GM18508 (cell line): Measurements from ENCODE around the gene MPP2.
"Not testable (repeated sequence)": the region's sequence is repeated elsewhere in the genome, so short reads cannot be mapped to it uniquely, and the experiment has no call there.

ENCODE experiments used
- ATAC-seq: cut with Tn5 transposase; IDR thresholded peaks from one replicate; pipeline ENCODE4 v1.9.1; 2021; ENCODE audit warnings: moderate number of reproducible peaks; ENCODE audit not compliant: insufficient read depth, unreplicated experiment

The MPP2 gene

GRCh38 chr17:43905400-43905984 is 1.8 kb downstream of the MPP2 start:
- ATAC-seq = no peak

DNA sequence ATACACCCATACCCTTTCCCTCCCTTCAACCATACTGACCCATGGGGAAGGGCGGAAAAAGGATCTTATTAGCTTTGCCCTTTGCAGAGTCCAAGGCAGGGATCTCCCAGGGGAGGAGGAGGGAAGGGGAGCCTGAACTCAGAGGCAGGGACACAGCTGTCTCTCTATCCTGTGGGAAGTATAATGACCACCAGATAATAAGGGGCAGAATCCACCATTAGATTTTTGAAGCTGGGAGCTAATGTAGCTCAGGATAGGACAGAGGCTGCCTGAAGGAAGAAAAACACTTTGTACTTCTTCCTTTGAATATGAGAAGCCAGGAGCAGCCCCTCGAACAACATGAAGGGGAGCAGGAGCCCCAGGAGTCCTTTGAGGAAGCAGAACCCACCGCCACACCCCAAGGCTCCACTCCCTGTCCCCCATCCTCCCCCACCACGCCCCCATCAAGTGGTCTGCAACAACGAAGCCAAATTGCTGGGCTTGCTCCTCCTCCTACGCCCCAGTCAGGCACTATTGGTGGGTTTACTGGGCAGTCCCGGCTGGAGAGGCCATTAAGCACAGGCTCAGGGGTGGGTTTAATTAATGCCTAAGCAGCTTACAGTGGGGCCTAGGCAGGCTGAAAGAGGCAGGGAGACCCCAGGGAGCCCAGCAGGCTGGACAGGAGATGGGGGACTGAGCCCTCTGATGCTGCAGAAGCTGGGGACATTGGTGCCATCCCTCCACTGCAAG is 5.3 kb downstream of the MPP2 start:
- ATAC-seq = no peak

DNA sequence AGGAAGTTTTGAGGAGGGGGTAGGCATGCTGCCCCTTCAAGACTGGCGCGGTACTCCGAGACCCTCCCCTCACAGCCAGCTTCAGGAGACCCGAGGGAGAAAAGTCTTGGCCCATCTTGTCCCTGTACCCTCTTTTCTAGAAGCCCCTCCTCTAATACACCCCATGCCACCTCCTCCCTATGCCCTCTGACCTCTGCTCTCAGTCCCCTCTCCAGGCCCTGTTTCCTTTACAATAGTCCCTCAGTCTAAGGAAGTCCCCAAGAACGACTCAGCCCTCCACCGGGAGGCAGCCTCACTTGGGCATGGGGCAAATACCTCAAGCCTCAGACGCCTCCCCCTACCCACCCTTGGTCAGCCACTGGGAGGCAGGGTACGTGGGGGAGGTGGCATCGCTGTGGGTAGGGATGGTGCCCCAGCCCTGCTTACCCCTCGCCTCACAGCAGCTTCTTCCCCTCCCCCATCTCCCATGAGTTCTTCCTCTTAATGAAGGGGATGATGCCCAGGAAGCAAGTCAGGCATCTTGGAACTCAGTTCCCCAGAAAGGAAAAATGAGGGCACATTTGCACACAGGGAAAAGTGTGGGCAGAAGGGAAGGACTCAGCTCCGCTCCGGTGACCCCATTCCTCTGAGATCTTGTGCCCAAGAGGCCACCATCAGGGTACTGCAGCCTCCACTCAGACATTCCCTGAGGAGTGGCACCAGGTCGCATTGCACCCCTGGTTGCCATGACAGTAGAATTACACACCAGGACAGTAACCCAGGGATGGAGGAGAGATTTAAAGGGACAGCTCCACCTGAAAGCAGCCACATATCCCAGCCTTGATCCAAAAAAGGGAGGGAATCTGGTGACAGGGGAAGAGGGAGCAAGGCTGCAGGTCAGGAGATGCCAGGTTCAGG is 6.2 kb downstream of the MPP2 start:
- ATAC-seq = no peak

DNA sequence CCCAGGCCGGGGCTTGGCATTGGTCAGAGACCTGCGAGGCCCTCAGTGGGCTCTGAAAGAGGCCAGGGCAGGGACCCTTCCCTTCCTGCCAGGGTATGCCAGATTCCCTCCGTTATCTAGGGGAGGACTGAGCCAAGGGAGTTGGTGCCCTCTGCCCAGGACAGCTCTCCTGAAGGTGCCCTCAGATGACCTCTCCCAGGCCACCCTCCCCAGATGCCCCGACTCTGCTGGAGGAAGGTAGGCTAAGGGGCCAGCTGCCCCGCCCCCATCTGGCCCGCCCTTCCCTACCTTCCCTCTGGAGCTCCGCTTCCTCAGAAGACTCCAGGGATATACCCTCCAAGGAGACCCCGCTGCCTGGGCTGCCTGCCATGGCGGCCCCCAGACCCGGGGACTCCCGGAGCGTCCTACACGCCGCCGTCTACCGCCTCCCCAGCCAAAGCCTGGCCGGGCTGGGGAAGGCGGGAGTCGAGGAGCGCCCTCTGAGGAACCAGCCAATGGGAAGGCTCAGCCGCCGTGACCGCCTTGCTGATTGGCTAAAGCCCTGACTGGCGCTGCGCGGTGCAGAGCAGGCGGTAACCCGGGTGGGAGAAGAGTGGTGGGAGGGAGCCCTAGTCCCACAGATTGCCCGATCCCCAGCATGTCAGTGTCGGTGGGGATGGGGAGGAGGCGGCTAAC is 7.0 kb downstream of the MPP2 start:
- ATAC-seq = no peak

DNA sequence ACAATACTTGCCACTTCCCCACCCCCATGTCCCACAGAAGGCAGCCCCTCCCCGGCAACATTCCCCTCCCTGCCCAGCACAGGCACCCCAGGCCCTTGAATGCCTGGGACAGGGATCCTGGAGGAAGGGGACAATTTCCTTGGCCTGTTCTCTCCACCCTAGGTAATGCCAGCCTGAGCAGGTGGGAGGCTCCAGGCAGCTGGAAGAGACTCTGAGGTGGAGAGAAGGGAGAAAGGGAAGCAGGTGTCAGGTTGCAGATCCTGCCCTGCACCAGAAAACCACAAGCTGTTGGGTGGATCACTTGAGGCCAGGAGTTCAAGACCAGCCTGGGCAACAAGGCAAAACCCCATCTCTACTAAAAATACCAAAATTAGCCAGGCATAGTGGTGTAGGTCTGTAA is 8.9 kb downstream of the MPP2 start:
- ATAC-seq = no peak

DNA sequence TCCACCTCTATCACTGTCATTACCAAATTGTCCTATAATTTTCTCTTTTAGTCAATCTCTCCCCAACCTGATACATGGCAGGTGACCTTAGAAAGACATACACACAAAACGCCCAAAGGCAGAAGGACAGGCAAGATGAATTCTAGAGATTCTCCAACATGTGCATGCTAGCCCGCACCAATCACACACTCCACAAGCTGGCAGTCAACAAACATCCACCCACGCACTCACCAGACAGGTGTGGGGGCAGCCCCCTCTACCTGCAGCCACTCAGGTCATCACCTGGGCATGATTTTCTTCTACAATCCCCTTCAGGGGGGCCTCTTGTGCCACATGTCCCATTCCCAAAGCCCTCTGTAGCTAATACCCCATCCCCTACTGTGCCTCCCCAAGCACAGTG is 9.5 kb downstream of the MPP2 start:
- no peak for ATAC-seq

GRCh38 chr17:43894494-43894893 is 12.8 kb downstream of the MPP2 start:
- not testable (repeated sequence) for ATAC-seq

- no peak for ATAC-seq
Measured at GRCh38 chr17:43892647-43892952, 14.7 kb downstream of the MPP2 start.

- no peak for ATAC-seq
Measured at GRCh38 chr17:43891851-43892646, 15.3 kb downstream of the MPP2 start.

- no peak for ATAC-seq
Measured at GRCh38 chr17:43890240-43890639, 17.1 kb downstream of the MPP2 start.

GRCh38 chr17:43888548-43888947 is 18.8 kb downstream of the MPP2 start:
- ATAC-seq = no peak

- no peak for ATAC-seq
Measured at GRCh38 chr17:43882761-43883415, 24.4 kb downstream of the MPP2 start.

DNA sequence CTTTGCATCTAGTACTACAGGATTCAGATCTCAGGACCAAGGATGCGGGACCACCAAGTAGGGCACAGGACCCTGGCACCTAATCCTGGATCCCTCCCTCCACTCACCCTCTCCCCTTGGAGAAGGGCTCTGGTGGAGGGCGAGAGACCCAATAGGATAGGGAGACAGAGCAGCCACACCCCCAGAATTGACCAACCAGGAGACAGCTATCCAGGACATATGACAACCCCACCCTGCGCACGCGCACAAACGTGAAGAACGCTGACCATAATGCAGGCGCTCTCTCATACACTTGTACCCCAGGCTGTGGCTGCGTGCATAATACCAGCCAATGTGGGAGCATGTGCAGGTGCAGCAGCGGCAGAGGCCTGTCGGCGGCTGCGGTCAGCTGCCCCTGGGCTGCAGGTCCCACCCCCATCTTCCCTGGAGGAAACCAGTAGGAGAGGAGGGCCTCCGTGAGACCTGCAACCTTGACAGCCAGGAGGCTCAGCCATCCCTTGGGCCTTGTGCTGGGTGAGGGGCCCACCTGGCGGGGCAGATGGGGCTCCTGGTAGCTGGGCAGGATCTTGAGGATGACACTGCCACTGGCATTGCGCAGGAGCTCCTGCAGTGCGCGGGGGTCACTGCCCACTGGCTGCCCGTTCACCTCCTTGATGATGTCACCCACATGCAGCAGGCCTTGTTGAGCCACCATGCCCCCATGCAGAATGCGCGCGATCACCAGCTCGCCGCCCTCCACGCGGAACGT is 25.4 kb downstream of the MPP2 start:
- no peak for ATAC-seq

DNA sequence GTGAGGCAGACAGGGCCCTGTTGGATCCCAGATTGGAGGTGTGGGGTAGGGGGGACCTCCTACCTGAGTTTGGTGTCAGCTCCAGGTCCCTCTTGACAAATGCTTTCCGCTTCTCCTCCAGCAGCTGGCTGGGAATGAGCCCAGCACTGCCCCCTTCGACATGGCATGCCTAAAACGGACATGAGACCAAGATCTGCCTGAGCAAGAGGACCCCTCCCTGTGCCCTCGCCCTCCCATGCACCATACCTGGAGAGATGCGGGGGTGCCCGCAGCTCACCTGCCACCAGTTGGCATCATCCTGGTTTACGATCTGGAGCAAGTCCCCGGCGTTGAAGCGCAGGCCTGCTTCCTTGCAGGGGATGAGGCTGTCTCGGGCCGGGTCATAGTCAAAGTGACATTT is 26.2 kb downstream of the MPP2 start:
- ATAC-seq = no peak

GRCh38 chr17:43880420-43880991 is 26.8 kb downstream of the MPP2 start:
- ATAC-seq = no peak

- no peak for ATAC-seq
Measured at GRCh38 chr17:43879723-43880419, 27.5 kb downstream of the MPP2 start.

DNA sequence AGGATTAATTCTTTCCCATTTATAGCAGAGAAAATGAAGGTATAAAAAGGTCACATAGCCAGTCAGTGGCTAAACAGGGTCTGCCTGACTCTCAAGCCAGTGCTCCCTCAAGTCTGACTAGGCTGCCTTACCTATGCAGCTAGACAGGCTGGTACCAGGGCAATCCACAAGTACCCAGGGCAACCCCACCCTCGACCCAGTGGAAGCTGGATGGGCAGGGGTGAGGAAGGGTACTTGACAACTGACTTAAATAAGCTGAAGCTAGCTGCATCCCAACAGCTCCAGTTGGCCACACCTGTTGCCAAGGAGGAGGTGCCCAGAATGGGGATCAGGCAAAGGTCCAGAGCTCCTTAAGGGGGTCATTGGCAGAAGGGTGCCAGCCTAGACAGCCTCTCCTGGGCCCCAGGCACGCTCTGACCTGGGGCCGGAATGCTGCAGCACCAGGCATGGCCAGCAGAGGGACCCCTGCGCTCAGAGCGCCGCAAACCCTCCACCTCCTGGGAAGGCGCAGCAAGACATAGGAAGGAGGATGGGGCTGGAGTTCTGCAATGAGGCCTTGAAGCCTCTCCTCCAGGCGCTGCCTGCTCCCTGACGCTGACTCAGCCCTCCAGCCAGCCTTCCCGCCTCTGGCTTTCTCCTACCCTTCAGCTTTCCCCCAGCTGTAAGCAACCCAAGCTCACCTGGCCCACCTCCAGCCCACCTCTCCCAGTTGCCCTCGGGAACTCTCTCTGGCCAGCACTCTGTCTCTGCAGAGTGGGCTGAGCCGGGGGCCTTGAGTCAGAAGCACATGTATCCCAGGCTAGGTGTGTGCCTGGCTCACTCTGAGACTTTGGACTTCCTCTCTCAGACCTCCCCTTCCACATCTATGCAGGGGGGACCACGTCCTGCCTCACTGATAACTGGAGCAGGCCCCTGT is 28.8 kb downstream of the MPP2 start:
- no peak for ATAC-seq
